Measurements from ENCODE around the gene ZMYND8. TPM values are rescaled to one million over a fixed set of nuclear protein-coding genes. Genes with fewer than 3 reads are reported as not detected.

The ZMYND8 gene
- total and polyA plus RNA-seq, 2 donors (not counting 3 experiments of a cell fraction or from before 2014, with no cell fraction given): 30.6 to 75.2 TPM

DNA sequence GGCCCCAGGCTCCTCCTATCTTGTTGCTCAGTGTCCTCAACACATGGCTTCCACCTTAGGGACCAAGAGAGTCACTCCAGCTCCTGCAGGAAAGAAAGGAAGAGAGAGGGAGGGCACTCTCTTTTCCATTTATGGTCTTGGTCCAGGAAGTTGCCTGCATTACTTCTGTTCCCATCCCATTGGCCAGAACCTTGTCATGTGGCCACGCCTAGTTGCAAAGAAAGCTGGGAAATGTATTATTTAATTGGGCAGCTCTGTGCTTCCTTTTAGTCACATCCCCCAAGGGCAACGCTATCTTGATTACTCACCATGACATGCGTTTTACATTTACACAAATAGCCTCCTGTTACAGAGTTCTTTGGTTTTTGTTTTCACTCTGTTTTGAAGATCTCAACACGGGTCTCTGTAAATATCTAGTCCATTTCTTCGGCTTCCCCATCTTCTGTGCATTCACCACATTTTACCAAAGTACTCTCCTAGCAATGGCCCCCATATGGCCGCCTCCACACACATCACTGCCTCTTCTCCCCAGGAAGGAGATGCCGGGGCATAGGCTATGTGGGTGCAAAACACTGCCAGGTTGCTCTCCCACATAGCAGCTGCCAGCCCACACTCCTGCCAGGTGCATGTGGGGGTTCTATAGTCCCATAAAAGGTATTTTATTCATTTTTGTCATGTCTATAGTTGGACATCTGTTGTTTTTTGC lies 35.7 kb upstream of the ZMYND8 start:
- Histone ChIP-seq H3K4me1 (ENCODE audit: control insufficient read depth, extremely low read depth, insufficient read depth, low read length) (peaks cover 12% of the 10 kb centered on the region), H3K9me3 (replicated peaks; ENCODE audit: control insufficient read depth, insufficient read depth, low read length) (no peaks in the 10 kb centered on the region), H4K20me1 (replicated peaks; ENCODE audit: control insufficient read depth, extremely low read depth, insufficient read depth, low read length) (no peaks in the 10 kb centered on the region), H3K27ac (ENCODE audit: insufficient read depth, low read depth, low read length) (peak overlapping the region; percentile 91), H3K9ac (replicated peaks; ENCODE audit: extremely low read depth, insufficient read depth, low read length) (peak overlapping the region; percentile 17), H3K27me3 (ENCODE audit: control insufficient read depth in 2 of 2, insufficient read depth in 2 of 2, low read length in 2 of 2) (no peaks in the 10 kb centered on the region), H3K36me3 (ENCODE audit: control insufficient read depth in 2 of 2, extremely low read depth in 1 of 2, insufficient read depth in 2 of 2, low read length in 2 of 2) (no peaks in the 10 kb centered on the region), H3K4me2 (ENCODE audit: insufficient read depth, low read length) (peak overlapping the region; percentile 23), H3K79me2 (ENCODE audit: control insufficient read depth, insufficient read depth, low read length) (no peaks in the 10 kb centered on the region), H3K9me1 (replicated peaks; ENCODE audit: control insufficient read depth, extremely low read depth, insufficient read depth, low read length) (no peaks in the 10 kb centered on the region), H3K4me3 (replicated peaks in 1 of 3; ENCODE audit: insufficient read depth in 1 of 3, low read depth in 1 of 3, low read length in 3 of 3) (no peak overlapping the region), H2AFZ (ENCODE audit: low read depth, low read length) (peak overlapping the region; percentile 74)
- POLR2A ChIA-PET: interaction anchor here (1.1 kb wide), 1 partner anchor 109 kb away, joined by 3 read pairs; the partner anchor contains the start of gene NCOA3
- TF ChIP-seq MYC (IDR thresholded peaks at IDR 0.05; ENCODE audit: low read depth, low read length): no peak
- TF ChIP-seq POLR2A (IDR thresholded peaks at IDR 0.05; ENCODE audit: low read depth, low read length): peak; percentile 53
- TF ChIP-seq FOS (IDR thresholded peaks at IDR 0.05; ENCODE audit: borderline replicate concordance, insufficient read depth, low read length): peak; percentile 83
- TF ChIP-seq, protein P1, sequence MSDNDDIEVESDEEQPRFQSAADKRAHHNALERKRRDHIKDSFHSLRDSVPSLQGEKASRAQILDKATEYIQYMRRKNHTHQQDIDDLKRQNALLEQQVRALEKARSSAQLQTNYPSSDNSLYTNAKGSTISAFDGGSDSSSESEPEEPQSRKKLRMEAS (IDR thresholded peaks at IDR 0.05; ENCODE audit: insufficient read depth, insufficient read length): peak; percentile 26
- TF ChIP-seq JUN (IDR thresholded peaks at IDR 0.05; ENCODE audit: borderline replicate concordance, insufficient read depth, insufficient read length, low read depth): peak; percentile 48
- peak; percentile 41 for TF ChIP-seq GATA2 (IDR thresholded peaks at IDR 0.05; ENCODE audit: insufficient read depth, insufficient read length, low read depth, low read length)
- no peak for TF ChIP-seq EZH2 (IDR thresholded peaks at IDR 0.05; ENCODE audit: borderline replicate concordance, low read depth, low read length, severe bottlenecking)
- TF ChIP-seq POLR2AphosphoS5 (IDR thresholded peaks at IDR 0.05; ENCODE audit: insufficient read depth, low read depth, low read length): peak; percentile 4
- no peak for TF ChIP-seq CTCF (IDR thresholded peaks at IDR 0.05; ENCODE audit: extremely low read depth in 1 of 2, insufficient read depth in 1 of 2, low read depth in 1 of 2, low read length in 2 of 2)
- dilution Hi-C loops (cut with MboI; ENCODE audit: extremely low pct_ligation_motif_present, low sequenced_read_pairs) (no loop called here), intact Hi-C loops (cut with micrococcal nuclease) (loop anchor here (1.0 kb wide), 1 partner anchor 72 kb away; no protein-coding TSS in a partner anchor)
- BruUV-seq (replicated peaks): TSS peak; percentile 97
- DNase-seq (ENCODE audit: low read depth, low spot score) (peak; percentile 85), FAIRE-seq (peak; percentile 84)
- CTCF ChIA-PET: interaction anchor here (1.0 to 2.8 kb wide), 5 partner anchors 8 to 229 kb away, joined by 3 to 16 read pairs (median 7); partner anchors contain the start of gene NCOA3

Measured in endothelial cell of umbilical vein (primary cell).